Stimulated activated memory B cell treated with anti-CD40 and anti-IgM and Interleukin-4, amounts not matched to agents 10 μg/mL and 1 μg/mL and 100 μg/mL, for 72 hours (primary cell): ENCODE data around the gene VANGL2.
A peak's percentile ranks its signal among the peaks of the same experiment; 100 is the strongest.

Experiments
- ATAC-seq: fragments of 150-1000 bp; cut with Tn5 transposase; 2 replicates; pipeline ENCODE4 v1.10.0; 2021
- H3K27ac Mint-ChIP-seq: one replicate; pipeline ENCODE4 v1.8.0; 2022; ENCODE audit warnings: mild to moderate bottlenecking, mixed read lengths
- H3K27me3 Mint-ChIP-seq: one replicate; pipeline ENCODE4 v1.8.0; 2022; ENCODE audit warnings: mixed read lengths
- H3K36me3 Mint-ChIP-seq: one replicate; pipeline ENCODE4 v1.8.0; 2022; ENCODE audit warnings: mixed read lengths
- H3K4me1 Mint-ChIP-seq: one replicate; pipeline ENCODE4 v1.8.0; 2022; ENCODE audit warnings: mixed read lengths
- H3K4me3 Mint-ChIP-seq: one replicate; pipeline ENCODE4 v1.8.0; 2022; ENCODE audit warnings: mild to moderate bottlenecking, moderate library complexity, mixed read lengths
- H3K9me3 Mint-ChIP-seq: one replicate; pipeline ENCODE4 v1.8.0; 2022; ENCODE audit warnings: mixed read lengths

The VANGL2 gene

GRCh38 chr1:160400223-160400645 is at the start of gene VANGL2:
VANGL2 (plus strand) TSS chr1:160400564; CDS start chr1:160415838, 15,274 bp downstream.
- Mint-ChIP-seq H3K36me3 (no peaks in the 10 kb centered on the region), H3K27ac (no peak within 1 kb of the TSS), H3K4me1 (peaks cover 23% of the 10 kb centered on the region), H3K9me3 (no peaks in the 10 kb centered on the region), H3K4me3 (peak within 1 kb of the TSS; percentile 75), H3K27me3 (peaks cover 18% of the 10 kb centered on the region)
- ATAC-seq = peak; percentile 50

- peaks cover 16% of the 10 kb centered on the region for H3K4me1 Mint-ChIP-seq
- no peak overlapping the region for H3K27ac Mint-ChIP-seq
- H3K36me3 Mint-ChIP-seq = peaks cover 74% of the 10 kb centered on the region
- H3K27me3 Mint-ChIP-seq = no peaks in the 10 kb centered on the region
- ATAC-seq = no peak
- no peaks in the 10 kb centered on the region for H3K9me3 Mint-ChIP-seq
- H3K4me3 Mint-ChIP-seq = no peak overlapping the region
Measured at GRCh38 chr1:160351629-160352028, 48.7 kb upstream of the VANGL2 start.

- no peak overlapping the region for H3K4me3 Mint-ChIP-seq
- H3K36me3 Mint-ChIP-seq = peaks cover 79% of the 10 kb centered on the region
- no peaks in the 10 kb centered on the region for H3K9me3 Mint-ChIP-seq
- ATAC-seq = no peak
- H3K27me3 Mint-ChIP-seq = no peaks in the 10 kb centered on the region
- H3K27ac Mint-ChIP-seq = no peak overlapping the region
- H3K4me1 Mint-ChIP-seq = peaks cover 7% of the 10 kb centered on the region
Measured at GRCh38 chr1:160352555-160352954, 47.8 kb upstream of the VANGL2 start.

- ATAC-seq = no peak
- Mint-ChIP-seq H3K4me3 (no peak overlapping the region), H3K27me3 (no peaks in the 10 kb centered on the region), H3K9me3 (no peaks in the 10 kb centered on the region), H3K4me1 (no peaks in the 10 kb centered on the region), H3K36me3 (peaks cover 79% of the 10 kb centered on the region), H3K27ac (peak overlapping the region; percentile 52)
Measured at GRCh38 chr1:160353223-160353622, 47.1 kb upstream of the VANGL2 start.

- no peaks in the 10 kb centered on the region for H3K27me3 Mint-ChIP-seq
- H3K9me3 Mint-ChIP-seq = no peaks in the 10 kb centered on the region
- H3K27ac Mint-ChIP-seq = no peak overlapping the region
- H3K4me1 Mint-ChIP-seq = no peaks in the 10 kb centered on the region
- peaks cover 82% of the 10 kb centered on the region for H3K36me3 Mint-ChIP-seq
- no peak for ATAC-seq
- H3K4me3 Mint-ChIP-seq = no peak overlapping the region
Measured at GRCh38 chr1:160354388-160354985, 45.9 kb upstream of the VANGL2 start.

GRCh38 chr1:160357286-160358002 is 42.9 kb upstream of the VANGL2 start:
- H3K4me1 Mint-ChIP-seq = peaks cover 4% of the 10 kb centered on the region
- no peak overlapping the region for H3K27ac Mint-ChIP-seq
- ATAC-seq = no peak
- H3K9me3 Mint-ChIP-seq = no peaks in the 10 kb centered on the region
- peaks cover 72% of the 10 kb centered on the region for H3K36me3 Mint-ChIP-seq
- H3K27me3 Mint-ChIP-seq = no peaks in the 10 kb centered on the region
- no peak overlapping the region for H3K4me3 Mint-ChIP-seq

- Mint-ChIP-seq H3K4me1 (peaks cover 8% of the 10 kb centered on the region), H3K36me3 (peaks cover 67% of the 10 kb centered on the region), H3K27ac (no peak overlapping the region), H3K9me3 (no peaks in the 10 kb centered on the region), H3K4me3 (no peak overlapping the region), H3K27me3 (no peaks in the 10 kb centered on the region)
- ATAC-seq = no peak
Measured at GRCh38 chr1:160358073-160358472, 42.3 kb upstream of the VANGL2 start.

DNA sequence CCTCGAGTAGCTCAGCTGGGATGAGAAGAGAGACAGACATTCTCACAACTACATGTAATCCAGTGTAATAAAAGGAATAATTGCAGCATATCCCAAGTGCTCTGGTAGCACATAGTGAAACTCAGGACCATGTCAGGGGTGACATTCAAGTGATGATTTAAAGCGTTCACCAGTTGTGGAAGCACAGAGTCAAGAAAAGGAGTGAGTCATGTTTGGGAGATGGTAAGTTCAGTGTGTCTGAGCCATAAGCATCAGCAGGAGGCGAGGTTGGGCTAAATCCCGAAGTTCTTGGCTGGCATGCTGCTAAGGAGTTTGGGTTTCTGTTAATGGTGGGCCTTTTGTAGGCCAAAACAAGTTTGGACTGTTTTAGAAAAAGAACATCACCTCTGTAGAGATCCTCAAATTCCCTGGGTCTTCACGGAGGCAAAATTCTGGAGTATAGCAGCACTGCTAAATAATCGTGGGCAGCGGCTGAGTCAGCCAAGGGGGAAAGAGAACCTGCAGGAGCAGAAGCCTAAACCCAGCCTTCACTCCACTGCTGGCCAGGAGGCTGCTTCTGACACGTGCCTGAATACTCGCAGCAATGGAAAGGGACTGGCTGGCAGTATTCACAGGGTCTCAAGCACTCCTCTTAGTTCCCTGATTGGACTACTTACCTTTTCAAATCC is 40.7 kb upstream of the VANGL2 start:
- H3K9me3 Mint-ChIP-seq = no peaks in the 10 kb centered on the region
- no peak overlapping the region for H3K4me3 Mint-ChIP-seq
- H3K4me1 Mint-ChIP-seq = peaks cover 8% of the 10 kb centered on the region
- ATAC-seq = no peak
- H3K27me3 Mint-ChIP-seq = no peaks in the 10 kb centered on the region
- peaks cover 52% of the 10 kb centered on the region for H3K36me3 Mint-ChIP-seq
- no peak overlapping the region for H3K27ac Mint-ChIP-seq

DNA sequence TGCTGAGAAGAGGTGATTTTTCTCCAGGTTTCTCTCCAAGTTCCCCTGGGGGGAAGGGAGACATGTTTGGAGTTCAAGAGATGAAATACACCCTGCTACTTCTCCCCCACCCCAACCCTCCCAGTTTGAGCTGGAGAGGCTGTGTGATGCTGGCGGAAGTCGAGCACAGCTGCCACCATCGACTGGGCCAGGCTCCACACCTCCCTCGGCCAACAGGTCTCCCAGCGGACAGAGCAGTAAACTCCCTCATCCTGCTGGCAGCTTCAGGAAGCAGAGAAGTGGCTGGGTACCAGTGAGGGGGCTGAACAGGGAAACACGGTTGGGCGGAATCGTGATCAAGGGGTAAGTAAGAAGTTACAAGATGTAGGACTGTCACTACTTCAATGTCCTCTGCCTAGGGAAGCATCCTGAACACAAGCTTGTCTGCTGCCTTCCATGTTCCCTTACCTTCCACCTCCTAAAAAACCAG is 40.1 kb upstream of the VANGL2 start:
- no peaks in the 10 kb centered on the region for H3K27me3 Mint-ChIP-seq
- H3K36me3 Mint-ChIP-seq = peaks cover 48% of the 10 kb centered on the region
- no peak for ATAC-seq
- no peaks in the 10 kb centered on the region for H3K9me3 Mint-ChIP-seq
- no peak overlapping the region for H3K4me3 Mint-ChIP-seq
- H3K27ac Mint-ChIP-seq = no peak overlapping the region
- H3K4me1 Mint-ChIP-seq = peaks cover 8% of the 10 kb centered on the region

GRCh38 chr1:160361199-160361598 is 39.2 kb upstream of the VANGL2 start:
- no peak for ATAC-seq
- H3K4me3 Mint-ChIP-seq = no peak overlapping the region
- H3K4me1 Mint-ChIP-seq = peaks cover 8% of the 10 kb centered on the region
- H3K27ac Mint-ChIP-seq = no peak overlapping the region
- peaks cover 39% of the 10 kb centered on the region for H3K36me3 Mint-ChIP-seq
- no peaks in the 10 kb centered on the region for H3K27me3 Mint-ChIP-seq
- no peaks in the 10 kb centered on the region for H3K9me3 Mint-ChIP-seq

GRCh38 chr1:160361814-160362167 is 38.6 kb upstream of the VANGL2 start:
- peak overlapping the region; percentile 41 for H3K27ac Mint-ChIP-seq
- ATAC-seq = no peak
- peaks cover 8% of the 10 kb centered on the region for H3K4me1 Mint-ChIP-seq
- peaks cover 33% of the 10 kb centered on the region for H3K36me3 Mint-ChIP-seq
- H3K4me3 Mint-ChIP-seq = no peak overlapping the region
- H3K9me3 Mint-ChIP-seq = no peaks in the 10 kb centered on the region
- no peaks in the 10 kb centered on the region for H3K27me3 Mint-ChIP-seq

- peak overlapping the region; percentile 41 for H3K27ac Mint-ChIP-seq
- H3K4me1 Mint-ChIP-seq = peaks cover 8% of the 10 kb centered on the region
- H3K9me3 Mint-ChIP-seq = no peaks in the 10 kb centered on the region
- H3K4me3 Mint-ChIP-seq = no peak overlapping the region
- no peak for ATAC-seq
- no peaks in the 10 kb centered on the region for H3K27me3 Mint-ChIP-seq
- peaks cover 27% of the 10 kb centered on the region for H3K36me3 Mint-ChIP-seq
Measured at GRCh38 chr1:160362168-160362957, 38.0 kb upstream of the VANGL2 start.

- ATAC-seq = no peak
- Mint-ChIP-seq H3K36me3 (peaks cover 21% of the 10 kb centered on the region), H3K27me3 (no peaks in the 10 kb centered on the region), H3K4me3 (no peak overlapping the region), H3K4me1 (peaks cover 8% of the 10 kb centered on the region), H3K27ac (peak overlapping the region; percentile 41), H3K9me3 (no peaks in the 10 kb centered on the region)
Measured at GRCh38 chr1:160363010-160363409, 37.4 kb upstream of the VANGL2 start.

GRCh38 chr1:160363951-160364735 is 36.2 kb upstream of the VANGL2 start:
- H3K4me1 Mint-ChIP-seq = peaks cover 8% of the 10 kb centered on the region
- H3K27ac Mint-ChIP-seq = peak overlapping the region; percentile 41
- no peaks in the 10 kb centered on the region for H3K9me3 Mint-ChIP-seq
- H3K36me3 Mint-ChIP-seq = peaks cover 12% of the 10 kb centered on the region
- H3K4me3 Mint-ChIP-seq = no peak overlapping the region
- ATAC-seq = no peak
- H3K27me3 Mint-ChIP-seq = no peaks in the 10 kb centered on the region
